ENCODE measurements around the gene OR52W1. TPM values are rescaled to one million over a fixed set of nuclear protein-coding genes. Genes with fewer than 3 reads are reported as not detected.
"Not testable (repeated sequence)": the region's sequence is repeated elsewhere in the genome, so short reads cannot be mapped to it uniquely, and the experiment has no call there.

OR52W1 gene
- total RNA-seq, 1 donor from 2014 or later: not detected

DNA sequence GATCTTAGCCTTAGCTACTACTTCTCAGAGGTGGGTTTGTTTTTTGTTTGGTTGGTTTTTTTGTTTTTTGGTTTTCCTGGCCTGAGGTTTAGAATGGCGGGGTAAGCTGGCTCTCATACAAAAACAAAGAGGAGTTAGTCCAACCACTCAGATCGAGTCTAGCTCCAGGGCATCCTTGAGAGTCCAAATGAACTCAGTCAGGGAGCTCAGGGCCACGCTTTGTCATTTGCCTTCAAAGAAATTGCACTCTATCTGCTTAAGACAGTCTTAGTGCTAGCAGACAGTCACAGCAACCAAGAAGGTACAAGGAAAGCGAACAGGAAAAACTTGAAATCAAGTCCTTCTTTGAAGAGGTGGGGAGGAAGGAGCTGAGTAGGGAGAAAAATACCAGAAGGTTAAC lies 17.5 kb downstream of the OR52W1 start:
- no peak for DNase-seq (ENCODE audit: low spot score)

GRCh38 chr11:6217722-6218121 lies 18.7 kb downstream of the OR52W1 start:
- DNase-seq (ENCODE audit: low spot score): no peak

GRCh38 chr11:6219359-6219758 lies 20.3 kb downstream of the OR52W1 start:
- no peak for DNase-seq (ENCODE audit: low spot score)

- no peak for DNase-seq (ENCODE audit: low spot score)
These were observed 24.8 kb downstream of the OR52W1 start for GRCh38 chr11:6223854-6224253.

DNA sequence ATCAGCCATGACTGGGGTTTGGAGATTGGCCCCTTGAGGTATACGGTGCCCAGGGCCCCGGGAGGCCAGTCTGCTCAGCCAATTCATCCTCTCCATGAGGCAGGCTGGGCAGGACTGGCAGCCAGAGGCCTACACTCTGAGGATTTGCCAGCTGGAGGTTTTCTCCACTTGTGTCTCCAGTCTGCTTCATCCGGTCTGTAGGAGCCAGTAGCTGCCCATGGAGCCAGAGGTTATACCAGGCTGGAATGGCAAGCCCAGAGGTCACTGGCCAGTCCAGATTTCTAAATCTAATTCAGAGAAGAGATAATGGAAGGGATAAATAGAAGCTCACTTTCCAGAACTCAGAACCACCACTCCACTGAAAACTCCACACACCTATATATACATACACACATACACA lies 25.4 kb downstream of the OR52W1 start:
- no peak for DNase-seq (ENCODE audit: low spot score)

DNA sequence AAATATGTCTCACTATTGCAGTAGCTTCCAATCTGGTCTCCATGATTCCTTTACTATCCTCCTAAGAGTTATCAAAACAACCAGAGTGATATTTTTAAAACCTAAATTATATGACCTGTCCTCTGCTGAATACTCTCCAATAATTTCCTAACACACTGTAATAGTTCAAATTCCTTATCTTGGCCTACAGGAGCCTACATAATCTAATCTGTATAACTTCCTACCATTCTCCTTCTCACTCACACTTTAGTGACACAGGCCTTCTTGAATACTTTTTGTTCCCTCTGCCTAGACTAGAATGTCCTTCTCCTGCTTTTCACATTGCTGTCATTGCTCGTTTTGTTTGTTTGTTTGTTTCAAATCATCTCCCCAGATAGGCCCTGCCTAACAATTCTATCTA lies 26.0 kb downstream of the OR52W1 start:
- no peak for DNase-seq (ENCODE audit: low spot score)

- no peak for DNase-seq (ENCODE audit: low spot score)
These were observed 26.9 kb downstream of the OR52W1 start for GRCh38 chr11:6225896-6226295.

DNA sequence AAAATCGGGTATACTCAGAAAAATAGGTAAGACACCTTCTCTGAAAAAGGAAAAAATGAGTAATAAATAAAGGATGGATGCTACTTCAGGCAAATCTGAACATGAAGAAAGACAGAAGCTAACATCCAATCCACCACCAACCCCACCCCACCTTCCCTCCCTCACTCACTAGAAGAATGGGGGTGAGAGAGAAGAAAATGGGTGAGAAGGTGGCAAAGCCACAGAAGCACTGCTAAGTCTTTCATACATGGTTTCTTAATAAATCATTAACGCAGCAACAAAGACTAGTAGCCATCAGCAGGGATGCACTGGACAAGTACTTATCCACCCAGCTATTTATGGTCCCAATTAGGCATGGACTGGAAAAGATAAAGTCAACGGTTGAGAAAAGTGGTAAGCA lies 29.5 kb downstream of the OR52W1 start:
- no peak for DNase-seq (ENCODE audit: low spot score)

DNA sequence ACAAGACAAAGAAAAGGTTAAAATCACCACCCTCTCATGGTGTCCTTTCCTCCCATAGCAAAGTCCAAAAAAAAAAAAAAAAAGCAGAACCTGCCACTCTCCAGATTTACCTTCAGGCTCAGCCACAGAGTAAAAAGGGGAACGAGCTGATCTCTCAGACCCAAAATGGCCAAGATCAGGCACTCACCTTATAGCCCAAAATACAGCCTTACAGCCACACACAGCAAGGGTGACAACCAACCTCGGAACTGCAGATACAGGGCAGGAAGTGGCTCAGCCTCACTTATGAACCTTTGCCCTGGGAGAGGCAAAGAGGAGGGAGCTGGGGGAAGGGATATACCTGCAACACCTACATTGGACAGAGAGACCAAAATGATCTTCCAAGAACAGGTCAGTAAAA lies 30.9 kb downstream of the OR52W1 start:
- no peak for DNase-seq (ENCODE audit: low spot score)

DNA sequence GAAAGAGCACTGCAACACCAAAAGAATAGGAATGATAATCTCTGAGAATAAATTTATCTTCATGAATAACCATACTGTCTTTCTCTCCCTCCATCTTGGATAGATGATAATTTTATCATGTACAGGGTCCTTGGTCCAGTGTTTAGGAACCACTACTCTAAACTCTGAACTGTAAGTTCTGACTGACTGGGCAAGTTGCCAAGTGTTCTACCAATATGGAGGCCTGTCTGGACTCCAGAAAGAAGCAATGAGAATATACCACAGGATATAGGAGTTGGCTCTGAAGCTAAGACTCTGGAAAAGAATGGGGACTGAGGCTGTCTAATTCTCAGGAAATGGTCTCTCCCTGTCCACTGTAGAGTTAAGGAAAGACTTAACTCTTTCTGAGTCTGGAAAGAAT lies 33.9 kb downstream of the OR52W1 start:
- DNase-seq (ENCODE audit: low spot score): no peak

DNA sequence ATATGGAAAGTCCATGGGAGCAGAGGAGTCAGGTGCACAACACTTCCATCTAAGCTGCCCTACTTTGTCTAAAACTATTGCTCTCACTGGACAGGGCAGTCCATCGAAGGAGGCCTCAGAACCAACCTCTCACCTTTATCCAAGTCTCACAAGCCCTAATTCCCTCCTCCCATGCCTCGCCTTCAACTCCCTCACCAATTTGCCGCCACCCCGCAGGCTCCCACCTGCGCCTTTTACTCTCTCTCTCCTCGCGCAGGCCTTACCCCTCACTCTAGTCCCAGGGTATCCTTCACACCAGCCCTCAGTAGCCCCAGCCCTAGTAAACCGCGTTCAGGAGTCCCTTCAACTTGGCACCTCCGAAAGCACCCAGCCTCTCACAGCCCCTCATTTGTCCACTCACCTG lies 35.0 kb downstream of the OR52W1 start:
- DNase-seq (ENCODE audit: low spot score): no peak

GRCh38 chr11:6234387-6235107 lies 35.5 kb downstream of the OR52W1 start, which contains the start of gene FHIP1B:
Gene FHIP1B (minus strand): TSS chr11:6234636. CDS start chr11:6224516, 10,120 bp downstream.
- peak; percentile 100 for DNase-seq (ENCODE audit: low spot score)

GRCh38 chr11:6237266-6237665 lies 38.2 kb downstream of the OR52W1 start:
- no peak for DNase-seq (ENCODE audit: low spot score)

- no peak for DNase-seq (ENCODE audit: low spot score)
These were observed 38.8 kb downstream of the OR52W1 start for GRCh38 chr11:6237761-6238302.

DNA sequence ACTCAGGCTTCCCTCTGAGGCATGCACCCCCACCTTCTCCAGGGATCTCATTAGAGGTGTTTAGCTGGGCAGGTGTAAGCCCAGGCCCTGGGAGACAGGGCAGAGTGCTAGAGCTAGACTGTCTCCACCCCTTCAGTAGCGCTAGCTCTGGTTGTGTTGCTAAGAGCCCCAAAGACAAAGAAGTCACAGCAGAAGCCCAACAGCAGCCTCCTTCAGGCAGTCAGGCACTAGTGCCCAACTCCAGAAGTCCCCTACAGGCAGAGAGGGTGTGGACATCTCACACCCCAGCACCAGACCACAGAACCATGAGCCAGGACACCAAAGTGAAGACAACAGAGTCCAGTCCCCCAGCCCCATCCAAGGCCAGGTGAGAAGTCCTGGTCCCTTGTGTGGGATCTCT lies 39.9 kb downstream of the OR52W1 start, which contains the start of gene CNGA4:
CNGA4 (plus strand) TSS at position 188 of the 400 bp plus-strand sequence; CDS start at position 306, 118 bp downstream.
- DNase-seq (ENCODE audit: low spot score): no peak

DNA sequence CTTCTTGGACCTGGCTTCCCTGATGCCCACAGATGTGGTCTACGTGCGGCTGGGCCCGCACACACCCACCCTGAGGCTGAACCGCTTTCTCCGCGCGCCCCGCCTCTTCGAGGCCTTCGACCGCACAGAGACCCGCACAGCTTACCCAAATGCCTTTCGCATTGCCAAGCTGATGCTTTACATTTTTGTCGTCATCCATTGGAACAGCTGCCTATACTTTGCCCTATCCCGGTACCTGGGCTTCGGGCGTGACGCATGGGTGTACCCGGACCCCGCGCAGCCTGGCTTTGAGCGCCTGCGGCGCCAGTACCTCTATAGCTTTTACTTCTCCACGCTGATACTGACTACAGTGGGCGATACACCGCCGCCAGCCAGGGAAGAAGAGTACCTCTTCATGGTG lies 41.1 kb downstream of the OR52W1 start:
- DNase-seq (ENCODE audit: low spot score): no peak

- DNase-seq (ENCODE audit: low spot score): no peak
These were observed 41.8 kb downstream of the OR52W1 start for GRCh38 chr11:6240781-6241180.

GRCh38 chr11:6241316-6241715 lies 42.3 kb downstream of the OR52W1 start:
- no peak for DNase-seq (ENCODE audit: low spot score)

DNA sequence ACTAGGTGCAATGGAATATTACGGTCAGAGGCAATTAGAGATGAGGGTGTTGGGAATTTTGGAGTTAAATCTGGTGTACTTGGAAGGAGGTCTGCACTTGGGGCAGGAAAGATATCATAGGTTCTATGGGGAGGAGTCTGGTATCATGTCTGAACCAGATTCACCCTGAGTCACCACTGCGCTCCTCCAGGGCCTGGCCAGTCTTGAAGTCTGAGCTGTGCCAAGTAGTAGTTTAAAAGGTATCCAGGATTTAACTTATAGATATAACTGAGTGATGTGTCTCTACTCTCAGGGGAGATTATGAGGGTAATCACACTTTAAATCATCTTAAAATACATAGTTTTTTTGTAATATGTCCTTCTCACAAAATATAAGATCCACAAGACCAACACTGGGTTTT lies 46.5 kb downstream of the OR52W1 start:
- DNase-seq (ENCODE audit: low spot score): no peak

GRCh38 chr11:6248248-6248647 lies 49.2 kb downstream of the OR52W1 start:
- DNase-seq (ENCODE audit: low spot score): no peak

GRCh38 chr11:6248897-6249296 lies 49.9 kb downstream of the OR52W1 start:
- not testable (repeated sequence) for DNase-seq (ENCODE audit: low spot score)
